WI38 (cell line): ENCODE data around the gene PYGM.

Experiments
- H3K4me3 ChIP-seq: 2 replicates; pipeline ENCODE4 v1.5.1; 2011; ENCODE audit warnings: low read depth, mild to moderate bottlenecking, control low read depth, low read length
- TF ChIP-seq, protein P1 (sequence below): IDR thresholded peaks from 2 replicates; pipeline ENCODE4 v1.5.1; 2012; ENCODE audit warnings: low read depth, mild to moderate bottlenecking, control low read depth, low read length

The PYGM gene

GRCh38 chr11:64715756-64716472, 43.9 kb downstream of the PYGM start:
- H3K4me3 ChIP-seq, result no peak overlapping the region
- TF ChIP-seq, protein P1, sequence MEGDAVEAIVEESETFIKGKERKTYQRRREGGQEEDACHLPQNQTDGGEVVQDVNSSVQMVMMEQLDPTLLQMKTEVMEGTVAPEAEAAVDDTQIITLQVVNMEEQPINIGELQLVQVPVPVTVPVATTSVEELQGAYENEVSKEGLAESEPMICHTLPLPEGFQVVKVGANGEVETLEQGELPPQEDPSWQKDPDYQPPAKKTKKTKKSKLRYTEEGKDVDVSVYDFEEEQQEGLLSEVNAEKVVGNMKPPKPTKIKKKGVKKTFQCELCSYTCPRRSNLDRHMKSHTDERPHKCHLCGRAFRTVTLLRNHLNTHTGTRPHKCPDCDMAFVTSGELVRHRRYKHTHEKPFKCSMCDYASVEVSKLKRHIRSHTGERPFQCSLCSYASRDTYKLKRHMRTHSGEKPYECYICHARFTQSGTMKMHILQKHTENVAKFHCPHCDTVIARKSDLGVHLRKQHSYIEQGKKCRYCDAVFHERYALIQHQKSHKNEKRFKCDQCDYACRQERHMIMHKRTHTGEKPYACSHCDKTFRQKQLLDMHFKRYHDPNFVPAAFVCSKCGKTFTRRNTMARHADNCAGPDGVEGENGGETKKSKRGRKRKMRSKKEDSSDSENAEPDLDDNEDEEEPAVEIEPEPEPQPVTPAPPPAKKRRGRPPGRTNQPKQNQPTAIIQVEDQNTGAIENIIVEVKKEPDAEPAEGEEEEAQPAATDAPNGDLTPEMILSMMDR, result no peak

DNA sequence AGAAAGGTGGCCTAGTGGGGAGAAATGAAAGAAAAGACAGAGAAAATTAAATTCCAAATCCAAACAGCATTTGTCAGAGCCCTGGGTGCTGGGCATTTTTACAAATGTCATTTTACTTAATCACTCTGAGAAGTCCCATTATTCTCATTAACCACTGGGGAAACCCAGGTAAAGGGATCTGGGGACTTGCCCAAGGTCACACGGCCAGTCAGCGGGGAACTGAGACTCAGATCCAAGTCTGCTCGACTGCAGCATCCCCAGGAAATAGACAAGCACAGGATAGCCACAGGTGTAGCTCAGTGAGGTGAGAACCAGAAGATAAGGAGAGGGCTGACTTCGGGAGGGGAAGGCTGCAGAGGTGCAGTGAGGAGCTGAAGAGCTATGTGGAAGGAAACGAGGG, 44.7 kb downstream of the PYGM start:
- no peak overlapping the region for H3K4me3 ChIP-seq
- TF ChIP-seq, protein P1, result no peak

GRCh38 chr11:64714666-64715065, 45.1 kb downstream of the PYGM start:
- no peak overlapping the region for H3K4me3 ChIP-seq
- TF ChIP-seq, protein P1, result no peak

GRCh38 chr11:64713781-64714363, 45.9 kb downstream of the PYGM start:
- no peak overlapping the region for H3K4me3 ChIP-seq
- TF ChIP-seq, protein P1, result no peak

DNA sequence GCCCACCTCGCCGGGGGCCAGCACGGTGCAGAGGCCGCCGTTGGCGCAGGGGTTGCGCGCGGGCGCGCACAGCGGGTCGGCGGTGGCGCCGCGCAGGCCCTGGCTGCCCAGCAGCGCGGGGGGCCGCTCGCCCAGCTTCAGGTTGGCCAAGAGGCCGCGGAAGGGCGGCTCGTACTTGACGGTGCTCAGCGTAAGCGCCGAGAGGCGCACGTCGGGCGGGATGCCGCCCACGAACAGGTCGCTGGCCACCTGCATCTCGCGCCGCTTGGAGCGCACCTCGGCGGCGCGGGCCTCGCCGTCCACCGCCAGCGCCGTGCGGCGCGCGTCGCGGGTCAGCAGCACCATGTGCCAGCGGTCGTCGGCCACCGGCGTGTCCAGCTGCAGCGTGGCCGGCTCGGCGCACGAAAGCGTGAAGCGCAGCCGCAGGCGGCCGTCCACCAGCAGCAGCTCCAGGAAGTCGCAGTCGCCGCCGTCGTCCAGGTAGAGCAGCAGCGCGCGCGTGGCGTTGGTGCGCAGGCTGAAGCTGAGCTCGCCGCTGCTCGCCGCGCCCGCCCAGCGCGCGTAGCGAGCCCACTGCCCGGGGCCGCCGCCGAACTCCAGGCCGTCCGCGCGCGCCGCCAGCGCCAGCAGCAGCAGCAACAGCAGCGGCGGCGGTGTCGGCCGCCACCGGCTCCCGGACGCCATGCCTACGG, 46.6 kb downstream of the PYGM start:
- H3K4me3 ChIP-seq, result no peak overlapping the region

GRCh38 chr11:64712430-64713015, 47.3 kb downstream of the PYGM start:
- TF ChIP-seq, protein P1, result no peak
- no peak overlapping the region for H3K4me3 ChIP-seq

More for the DNA sequence above, 46.6 kb downstream of the PYGM start:
- TF ChIP-seq, protein P1, result no peak

DNA sequence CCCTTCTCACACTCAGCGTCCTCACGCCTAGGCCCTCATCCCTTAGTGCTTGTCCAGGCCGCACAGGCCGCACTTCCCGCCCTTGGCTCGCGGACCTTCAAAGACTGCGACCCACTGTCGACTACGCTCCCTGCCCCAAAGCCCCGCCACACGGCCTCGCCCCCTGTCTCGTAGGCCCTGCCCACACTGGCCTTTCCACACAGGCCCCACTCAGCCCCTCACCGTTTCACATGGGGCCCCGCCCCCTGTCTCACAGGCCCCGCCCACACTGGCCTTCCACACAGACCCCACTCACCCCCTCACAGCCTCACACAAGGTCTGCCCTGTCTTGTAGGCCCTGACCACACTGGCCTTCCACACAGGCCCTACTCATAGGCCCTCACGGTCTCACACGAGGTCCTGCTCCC, 47.8 kb downstream of the PYGM start:
- no peak overlapping the region for H3K4me3 ChIP-seq

More for the DNA sequence above, 47.8 kb downstream of the PYGM start:
- TF ChIP-seq, protein P1, result no peak
